SK-N-SH (cell line): Measurements from ENCODE around the gene SIGMAR1.

Experiments used
- EP300 ChIP-seq, 2 experiments: IDR thresholded peaks; 2 replicates each; pipeline versions ENCODE4 v1.4.0 to v1.6.1; 2012; ENCODE audit warnings: borderline replicate concordance in 1 of 2, low read depth in 1 of 2, low read length in 1 of 2
- GABPA ChIP-seq: IDR thresholded peaks from 2 replicates; pipeline ENCODE4 v1.4.0; 2012; ENCODE audit warnings: low read depth, mild to moderate bottlenecking
- MEF2A ChIP-seq: IDR thresholded peaks from 2 replicates; pipeline ENCODE4 v1.4.0; 2012; ENCODE audit warnings: low read depth, borderline replicate concordance
- REST ChIP-seq: IDR thresholded peaks from 2 replicates; pipeline ENCODE4 v1.6.1; 2012; ENCODE audit warnings: mild to moderate bottlenecking, low read depth, low read length, moderate library complexity
- SIN3A ChIP-seq: IDR thresholded peaks from 2 replicates; pipeline ENCODE4 v1.6.1; 2012; ENCODE audit warnings: low read depth, mild to moderate bottlenecking, low read length, moderate library complexity, borderline replicate concordance
- TF ChIP-seq, protein P1 (sequence below): fragments of 200-600 bp; sonication (generic); IDR thresholded peaks from 2 replicates; pipeline ENCODE4 v1.6.1; 2017; ENCODE audit warnings: antibody characterized with exemption, mild to moderate bottlenecking, moderate library complexity

- TF ChIP-seq GABPA (no peak), MEF2A (no peak), SIN3A (no peak), EP300 (IDR thresholded peaks at IDR 0.05; ENCODE audit: borderline replicate concordance in 1 of 2, low read depth in 1 of 2, low read length in 1 of 2) (no peak), REST (no peak)
- TF ChIP-seq, protein P1, sequence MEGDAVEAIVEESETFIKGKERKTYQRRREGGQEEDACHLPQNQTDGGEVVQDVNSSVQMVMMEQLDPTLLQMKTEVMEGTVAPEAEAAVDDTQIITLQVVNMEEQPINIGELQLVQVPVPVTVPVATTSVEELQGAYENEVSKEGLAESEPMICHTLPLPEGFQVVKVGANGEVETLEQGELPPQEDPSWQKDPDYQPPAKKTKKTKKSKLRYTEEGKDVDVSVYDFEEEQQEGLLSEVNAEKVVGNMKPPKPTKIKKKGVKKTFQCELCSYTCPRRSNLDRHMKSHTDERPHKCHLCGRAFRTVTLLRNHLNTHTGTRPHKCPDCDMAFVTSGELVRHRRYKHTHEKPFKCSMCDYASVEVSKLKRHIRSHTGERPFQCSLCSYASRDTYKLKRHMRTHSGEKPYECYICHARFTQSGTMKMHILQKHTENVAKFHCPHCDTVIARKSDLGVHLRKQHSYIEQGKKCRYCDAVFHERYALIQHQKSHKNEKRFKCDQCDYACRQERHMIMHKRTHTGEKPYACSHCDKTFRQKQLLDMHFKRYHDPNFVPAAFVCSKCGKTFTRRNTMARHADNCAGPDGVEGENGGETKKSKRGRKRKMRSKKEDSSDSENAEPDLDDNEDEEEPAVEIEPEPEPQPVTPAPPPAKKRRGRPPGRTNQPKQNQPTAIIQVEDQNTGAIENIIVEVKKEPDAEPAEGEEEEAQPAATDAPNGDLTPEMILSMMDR, result no peak
Measured at GRCh38 chr9:34599546-34599945, 38.0 kb downstream of the SIGMAR1 start.
